Keratinocyte (primary cell): ENCODE measurements around the gene WDFY1. TPM values are rescaled to one million over a fixed set of nuclear protein-coding genes. Genes with fewer than 3 reads are reported as not detected.

Experiments used
- DNase-seq: peaks from one replicate; pipeline ENCODE4 v3.0.0-alpha.2; 2011; ENCODE audit warnings: low read depth, missing footprints, low spot score
- FAIRE-seq: peaks from 2 replicates; lab custom pipeline; 2011; peaks lifted over from hg19 to GRCh38; lab: Jason Lieb, UNC
- H2AFZ ChIP-seq: 2 replicates; pipeline ENCODE4 v1.6.0; 2012; ENCODE audit warnings: low read length, control low read depth, inconsistent platforms; ENCODE audit not compliant: control insufficient read depth
- H3K27ac ChIP-seq: 2 replicates; pipeline ENCODE4 v1.5.1; 2011; ENCODE audit warnings: low read length; ENCODE audit not compliant: control insufficient read depth, insufficient read depth
- H3K27me3 ChIP-seq: 3 replicates; pipeline ENCODE4 v1.6.0; 2011; ENCODE audit warnings: low read length; ENCODE audit not compliant: control insufficient read depth, insufficient read depth; ENCODE audit errors: extremely low read depth
- H3K36me3 ChIP-seq, 2 experiments: 2 replicates in 1 of 2; 3 replicates in 1 of 2; pipeline ENCODE4 v1.5.1; 2011; ENCODE audit warnings: low read length in 2 of 2, mild to moderate bottlenecking in 1 of 2; ENCODE audit not compliant: control insufficient read depth in 2 of 2, insufficient read depth in 2 of 2; ENCODE audit errors: extremely low read depth in 1 of 2
- H3K4me1 ChIP-seq: 3 replicates; pipeline ENCODE4 v1.5.1; 2011; ENCODE audit warnings: low read length; ENCODE audit not compliant: control insufficient read depth, insufficient read depth; ENCODE audit errors: extremely low read depth
- H3K4me2 ChIP-seq: 3 replicates; pipeline ENCODE4 v1.6.0; 2011; ENCODE audit warnings: low read depth, low read length; ENCODE audit not compliant: control insufficient read depth, insufficient read depth; ENCODE audit errors: extremely low read depth
- H3K4me3 ChIP-seq, 3 experiments: fragments of 200-600 bp in 1 of 3; sonication (generic) in 1 of 3; 2 replicates in 2 of 3; 3 replicates in 1 of 3; pipeline ENCODE4 v1.5.1; 2011 to 2016; ENCODE audit warnings: low read length in 3 of 3, mild to moderate bottlenecking in 3 of 3, control low read depth in 2 of 3, inconsistent platforms in 1 of 3, low read depth in 1 of 3, mixed read lengths in 1 of 3, mixed run types in 1 of 3, moderate library complexity in 1 of 3; ENCODE audit not compliant: control insufficient read depth in 2 of 3, insufficient read depth in 2 of 3; ENCODE audit errors: extremely low read depth in 1 of 3
- H3K79me2 ChIP-seq: 2 replicates; pipeline ENCODE4 v1.6.0; 2012; ENCODE audit warnings: low read length; ENCODE audit not compliant: control insufficient read depth, insufficient read depth
- H3K9ac ChIP-seq: 3 replicates; pipeline ENCODE4 v1.6.0; 2011; ENCODE audit warnings: low read length; ENCODE audit not compliant: control insufficient read depth, insufficient read depth; ENCODE audit errors: extremely low read depth
- H3K9me1 ChIP-seq: 3 replicates; pipeline ENCODE4 v1.6.0; 2011; ENCODE audit warnings: low read length; ENCODE audit not compliant: control insufficient read depth, insufficient read depth; ENCODE audit errors: extremely low read depth
- H3K9me3 ChIP-seq: 2 replicates; pipeline ENCODE4 v1.5.1; 2012; ENCODE audit warnings: low read depth, low read length; ENCODE audit not compliant: control insufficient read depth
- H4K20me1 ChIP-seq: 3 replicates; pipeline ENCODE4 v1.6.0; 2011; ENCODE audit warnings: low read length; ENCODE audit not compliant: control insufficient read depth, insufficient read depth; ENCODE audit errors: extremely low read depth
- CTCF ChIP-seq, 3 experiments: IDR thresholded peaks in 1 of 3; conservative IDR thresholded peaks in 1 of 3; optimal IDR thresholded peaks in 1 of 3; 2 replicates in 2 of 3; 3 replicates in 1 of 3; pipeline versions ENCODE3 to v1.5.1; 2011; ENCODE audit warnings: low read length in 3 of 3, mild to moderate bottlenecking in 3 of 3, moderate library complexity in 2 of 3, control low read depth in 1 of 3, inconsistent platforms in 1 of 3; ENCODE audit not compliant: insufficient read depth in 2 of 3; ENCODE audit errors: extremely low read depth in 1 of 3
- EZH2 ChIP-seq: IDR thresholded peaks from one replicate; pipeline ENCODE4 v1.6.1; 2012; ENCODE audit warnings: inconsistent platforms, mild to moderate bottlenecking, low read length, moderate library complexity
- dilution Hi-C: fragments of 300-500 bp; cut with MboI; formaldehyde crosslinking; loops from one replicate; pipeline ENCODE4 v1.7.0; 2020; ENCODE audit warnings: low sequenced_read_pairs; ENCODE audit not compliant: extremely low pct_ligation_motif_present
- polyA plus RNA-seq, 5 experiments: library from polyadenylated mRNA; depleted of rRNA in 3 of 5; stranded (reverse) in 3 of 5; stranded (forward) in 1 of 5; unstranded in 1 of 5; fragments of >200 nt; gene quantifications; 1 replicate in 1 of 5; 2 replicates in 3 of 5; 3 replicates in 1 of 5; pipeline versions ENCODE4 v1.2.1 to v1.2.3, GENCODE V29; 2011 to 2012; ENCODE audit warnings: missing spikeins in 2 of 5, low read depth in 1 of 5, low replicate concordance in 1 of 5

The WDFY1 gene
- polyA plus RNA-seq, 1 donor (not counting 4 experiments of a cell fraction or from before 2014, with no cell fraction given) = 54.9 TPM

DNA sequence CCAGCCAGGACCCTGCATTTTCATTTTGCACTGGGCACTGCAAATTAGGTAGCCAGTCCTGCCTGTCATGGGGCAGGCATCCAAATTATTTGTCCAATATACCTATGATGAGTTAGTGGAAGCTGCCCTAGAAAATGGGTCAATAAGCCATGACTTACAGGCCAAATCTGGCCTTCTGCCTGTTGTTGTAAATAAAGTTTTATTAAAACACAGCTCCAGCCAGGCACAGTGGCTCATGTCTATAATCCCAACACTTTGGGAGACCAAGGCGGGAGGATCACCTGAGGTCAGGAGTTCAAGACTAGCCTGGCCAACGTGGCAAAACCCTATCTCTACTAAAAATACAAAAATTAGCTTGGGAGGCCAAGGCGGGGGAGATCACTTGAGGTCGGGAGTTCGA, 116.0 kb downstream of the WDFY1 start:
- FAIRE-seq = no peak
- dilution Hi-C loops = no loop called here
- H3K79me2 ChIP-seq = peaks cover 50% of the 10 kb centered on the region

DNA sequence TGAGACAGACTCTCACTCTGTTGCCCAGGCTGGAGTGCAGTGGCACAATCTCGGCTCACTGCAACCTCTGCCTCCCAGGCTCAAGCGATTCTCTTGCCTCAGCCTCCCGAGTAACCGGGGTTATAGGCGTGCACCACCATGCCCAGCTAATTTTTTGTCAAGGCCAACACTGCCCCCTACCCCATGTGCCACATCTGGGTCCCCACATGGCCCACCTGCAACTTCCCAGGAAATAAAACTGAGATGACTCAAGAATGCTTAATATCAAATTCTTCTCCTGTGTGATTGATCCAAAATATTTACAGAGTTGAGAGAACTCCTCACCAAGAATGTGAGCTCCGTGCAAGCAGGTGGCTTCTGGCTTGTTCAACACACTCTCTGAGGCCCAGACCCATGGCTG, 116.8 kb downstream of the WDFY1 start:
- no peak overlapping the region for H3K9ac ChIP-seq
- no peaks in the 10 kb centered on the region for H4K20me1 ChIP-seq
- H3K9me3 ChIP-seq = no peaks in the 10 kb centered on the region
- no peak overlapping the region for H3K27ac ChIP-seq
- no peaks in the 10 kb centered on the region for H3K27me3 ChIP-seq
- H2AFZ ChIP-seq = no peak overlapping the region
- H3K4me2 ChIP-seq = no peak overlapping the region
- TF ChIP-seq CTCF (optimal IDR thresholded peaks at IDR 0.05 in 1 of 3, IDR thresholded peaks at IDR 0.05 in 1 of 3, conservative IDR thresholded peaks at IDR 0.05 in 1 of 3; ENCODE audit: extremely low read depth in 1 of 3, insufficient read depth in 2 of 3, low read length in 3 of 3) (no peak), EZH2 (no peak)
- dilution Hi-C loops = no loop called here
- no peaks in the 10 kb centered on the region for H3K4me1 ChIP-seq
- H3K36me3 ChIP-seq = peaks cover 0 to 3% of the 10 kb centered on the region in 2 experiments
- peaks cover 51% of the 10 kb centered on the region for H3K79me2 ChIP-seq
- H3K4me3 ChIP-seq = no peak overlapping the region
- FAIRE-seq = no peak
- no peak for DNase-seq
- H3K9me1 ChIP-seq = no peaks in the 10 kb centered on the region

More for the DNA sequence above, 116.0 kb downstream of the WDFY1 start:
- H3K9ac ChIP-seq = no peak overlapping the region
- H2AFZ ChIP-seq = no peak overlapping the region
- H3K9me3 ChIP-seq = no peaks in the 10 kb centered on the region
- no peak overlapping the region for H3K4me2 ChIP-seq
- no peaks in the 10 kb centered on the region for H3K27me3 ChIP-seq
- H3K4me1 ChIP-seq = no peaks in the 10 kb centered on the region
- no peaks in the 10 kb centered on the region for H3K9me1 ChIP-seq
- no peaks in the 10 kb centered on the region for H4K20me1 ChIP-seq
- TF ChIP-seq EZH2 (no peak), CTCF (optimal IDR thresholded peaks at IDR 0.05 in 1 of 3, IDR thresholded peaks at IDR 0.05 in 1 of 3, conservative IDR thresholded peaks at IDR 0.05 in 1 of 3; ENCODE audit: extremely low read depth in 1 of 3, insufficient read depth in 2 of 3, low read length in 3 of 3) (no peak)
- DNase-seq = no peak
- H3K36me3 ChIP-seq = peaks cover 0 to 6% of the 10 kb centered on the region in 2 experiments
- no peak overlapping the region for H3K4me3 ChIP-seq
- H3K27ac ChIP-seq = no peak overlapping the region
